A673 (cell line): ENCODE results near the gene ADTRP. TPM values are rescaled to one million over a fixed set of nuclear protein-coding genes. Genes with fewer than 3 reads are reported as not detected.

Experiments
- BruUV-seq: library from RNA; stranded (reverse); fragments of 400-500 nt; replicated peaks from 2 replicates; lab custom pipeline; 2021; lab: Mats Ljungman, UMichigan
- CTCF ChIA-PET: fragments of 300-600 bp; sonication (Branson Sonifier 250); formaldehyde crosslinking; loops from one replicate; lab custom pipeline; 2022; ENCODE audit warnings: antibody characterized with exemption; lab: Charles Lee
- POLR2A ChIA-PET: fragments of 300-600 bp; sonication (Branson Sonifier 250); formaldehyde crosslinking; loops from one replicate; lab custom pipeline; 2022; ENCODE audit warnings: antibody characterized with exemption; ENCODE audit not compliant: low non-redundant PET; lab: Charles Lee
- DNase-seq: peaks from one replicate; pipeline ENCODE4 v3.0.0-alpha.2; 2015; ENCODE audit warnings: low spot score
- H3K27ac ChIP-seq: fragments of 200-600 bp; sonication (generic); 2 replicates; pipeline ENCODE4 v1.5.1; 2016; ENCODE audit warnings: mixed run types, low read depth, mild to moderate bottlenecking, mixed read lengths, antibody characterized with exemption, low read length; ENCODE audit not compliant: poor library complexity, severe bottlenecking
- H3K27me3 ChIP-seq: fragments of 200-600 bp; sonication (generic); replicated peaks from 2 replicates; pipeline ENCODE4 v1.6.1; 2017; ENCODE audit warnings: mixed run types, low read depth, mild to moderate bottlenecking, mixed read lengths, antibody characterized with exemption, low read length; ENCODE audit not compliant: insufficient read depth, poor library complexity
- H3K36me3 ChIP-seq: fragments of 200-600 bp; sonication (generic); 2 replicates; pipeline ENCODE4 v1.6.1; 2016; ENCODE audit warnings: mixed run types, mild to moderate bottlenecking, mixed read lengths, antibody characterized with exemption, low read length; ENCODE audit not compliant: insufficient read depth, poor library complexity, severe bottlenecking
- H3K4me1 ChIP-seq: fragments of 200-600 bp; sonication (generic); 2 replicates; pipeline ENCODE4 v1.6.1; 2017; ENCODE audit warnings: mixed run types, mild to moderate bottlenecking, mixed read lengths, antibody characterized with exemption, low read length; ENCODE audit not compliant: insufficient read depth, poor library complexity, severe bottlenecking
- H3K4me3 ChIP-seq: fragments of 200-600 bp; sonication (generic); 2 replicates; pipeline ENCODE4 v1.5.1; 2016; ENCODE audit warnings: low read depth, mixed run types, mild to moderate bottlenecking, mixed read lengths, low read length; ENCODE audit not compliant: poor library complexity, severe bottlenecking
- H3K9me3 ChIP-seq: fragments of 200-600 bp; sonication (generic); 2 replicates; pipeline ENCODE4 v1.6.1; 2016; ENCODE audit warnings: mixed run types, low read depth, mild to moderate bottlenecking, mixed read lengths, antibody characterized with exemption, low read length; ENCODE audit not compliant: poor library complexity, severe bottlenecking
- EZH2 ChIP-seq: fragments of 200-600 bp; sonication (generic); IDR thresholded peaks from 2 replicates; pipeline ENCODE4 v1.6.1; 2017; ENCODE audit warnings: borderline replicate concordance, low read depth, mild to moderate bottlenecking, mixed read lengths, antibody characterized with exemption, low read length; ENCODE audit not compliant: poor library complexity, severe bottlenecking
- intact Hi-C: fragments of 100-400 bp; cut with micrococcal nuclease; formaldehyde crosslinking; loops from one replicate; pipeline ENCODE4 v1.10.0; 2022; ENCODE audit not compliant: unreplicated experiment
- total RNA-seq: library from RNA; stranded (reverse); gene quantifications from 2 replicates; pipeline ENCODE4 v1.2.3, GENCODE V29; 2021
- TF ChIP-seq, protein P1 (sequence below): fragments of 300-800, 200-600 bp; sonication (generic); conservative IDR thresholded peaks from 2 replicates; pipeline ENCODE4 v1.5.1; 2017; ENCODE audit warnings: low read depth, mild to moderate bottlenecking, antibody characterized with exemption, low read length, moderate library complexity, mixed read lengths

The ADTRP gene
- total RNA-seq, 1 experiment from 2014 or later = not detected

DNA sequence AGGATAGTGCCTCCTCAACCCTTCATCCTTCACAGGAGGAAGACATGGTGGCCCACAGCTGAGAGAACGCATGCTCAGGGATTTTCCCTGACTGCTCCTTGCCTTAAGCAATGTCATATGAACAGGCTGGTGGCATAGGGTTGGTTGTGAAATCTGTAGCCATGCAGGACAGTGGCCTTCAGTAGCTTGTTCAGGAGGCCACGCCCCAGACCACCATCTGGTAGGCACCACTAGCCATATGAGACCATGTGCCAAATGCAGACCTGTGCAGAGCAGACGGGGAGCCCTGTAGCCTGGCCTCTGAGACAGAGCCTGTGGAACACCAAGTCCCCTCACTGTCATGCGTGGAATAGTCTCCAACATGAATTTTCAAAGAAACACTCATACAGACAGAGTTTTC lies 76.5 kb downstream of the ADTRP start:
- BruUV-seq = no TSS peak
- H3K36me3 ChIP-seq = no peaks in the 10 kb centered on the region
- DNase-seq = no peak
- no peak overlapping the region for H3K4me3 ChIP-seq
- no peaks in the 10 kb centered on the region for H3K9me3 ChIP-seq
- intact Hi-C loops = loop anchor here (5.0 kb wide), 1 partner anchor 530 kb away; no protein-coding TSS in a partner anchor
- ChIA-PET CTCF (no interaction called here), POLR2A (no interaction called here)
- TF ChIP-seq, protein P1, sequence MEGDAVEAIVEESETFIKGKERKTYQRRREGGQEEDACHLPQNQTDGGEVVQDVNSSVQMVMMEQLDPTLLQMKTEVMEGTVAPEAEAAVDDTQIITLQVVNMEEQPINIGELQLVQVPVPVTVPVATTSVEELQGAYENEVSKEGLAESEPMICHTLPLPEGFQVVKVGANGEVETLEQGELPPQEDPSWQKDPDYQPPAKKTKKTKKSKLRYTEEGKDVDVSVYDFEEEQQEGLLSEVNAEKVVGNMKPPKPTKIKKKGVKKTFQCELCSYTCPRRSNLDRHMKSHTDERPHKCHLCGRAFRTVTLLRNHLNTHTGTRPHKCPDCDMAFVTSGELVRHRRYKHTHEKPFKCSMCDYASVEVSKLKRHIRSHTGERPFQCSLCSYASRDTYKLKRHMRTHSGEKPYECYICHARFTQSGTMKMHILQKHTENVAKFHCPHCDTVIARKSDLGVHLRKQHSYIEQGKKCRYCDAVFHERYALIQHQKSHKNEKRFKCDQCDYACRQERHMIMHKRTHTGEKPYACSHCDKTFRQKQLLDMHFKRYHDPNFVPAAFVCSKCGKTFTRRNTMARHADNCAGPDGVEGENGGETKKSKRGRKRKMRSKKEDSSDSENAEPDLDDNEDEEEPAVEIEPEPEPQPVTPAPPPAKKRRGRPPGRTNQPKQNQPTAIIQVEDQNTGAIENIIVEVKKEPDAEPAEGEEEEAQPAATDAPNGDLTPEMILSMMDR = no peak
- no peak for TF ChIP-seq EZH2
- H3K27ac ChIP-seq = no peak overlapping the region
- H3K27me3 ChIP-seq = peaks cover 3% of the 10 kb centered on the region
- no peaks in the 10 kb centered on the region for H3K4me1 ChIP-seq

GRCh38 chr6:11701573-11701972 lies 77.0 kb downstream of the ADTRP start:
- H3K4me3 ChIP-seq = no peak overlapping the region
- BruUV-seq = no TSS peak
- TF ChIP-seq EZH2 = no peak
- TF ChIP-seq, protein P1 = no peak
- H3K27ac ChIP-seq = no peak overlapping the region
- ChIA-PET POLR2A (no interaction called here), CTCF (no interaction called here)
- intact Hi-C loops = loop anchor here (5.0 kb wide), 1 partner anchor 531 kb away; no protein-coding TSS in a partner anchor
- DNase-seq = no peak
- no peaks in the 10 kb centered on the region for H3K36me3 ChIP-seq
- H3K27me3 ChIP-seq = peaks cover 3% of the 10 kb centered on the region
- no peaks in the 10 kb centered on the region for H3K9me3 ChIP-seq
- no peaks in the 10 kb centered on the region for H3K4me1 ChIP-seq

- BruUV-seq = no TSS peak
- no peak for TF ChIP-seq EZH2
- TF ChIP-seq, protein P1 = peak; percentile 57
- Histone ChIP-seq H3K4me1 (no peaks in the 10 kb centered on the region), H3K27me3 (peaks cover 3% of the 10 kb centered on the region), H3K4me3 (no peak overlapping the region), H3K27ac (no peak overlapping the region), H3K9me3 (no peaks in the 10 kb centered on the region), H3K36me3 (no peaks in the 10 kb centered on the region)
- ChIA-PET POLR2A (no interaction called here), CTCF (no interaction called here)
- DNase-seq = peak; percentile 65
- intact Hi-C loops = loop anchor here (5.0 kb wide), 1 partner anchor 532 kb away; no protein-coding TSS in a partner anchor
These were observed 78.4 kb downstream of the ADTRP start for GRCh38 chr6:11700118-11700718.
